Mesothelial cell of epicardium (in vitro differentiated cells): ENCODE data around the gene RREB1. TPM values are rescaled to one million over a fixed set of nuclear protein-coding genes. Genes with fewer than 3 reads are reported as not detected.

Source experiments
- DNase-seq, 2 experiments: peaks; one replicate each; pipeline ENCODE4 v3.0.0; 2021; ENCODE audit warnings: low spot score in 2 of 2; ENCODE audit not compliant: unreplicated experiment in 2 of 2
- H3K27ac Mint-ChIP-seq: 2 replicates; pipeline ENCODE4 v1.8.0; 2021; ENCODE audit warnings: mixed read lengths
- H3K27me3 Mint-ChIP-seq: 2 replicates; pipeline ENCODE4 v1.8.0; 2021; ENCODE audit warnings: low read depth, mixed read lengths
- H3K36me3 Mint-ChIP-seq: 2 replicates; pipeline ENCODE4 v1.8.0; 2021; ENCODE audit warnings: mixed read lengths
- H3K4me1 Mint-ChIP-seq: 2 replicates; pipeline ENCODE4 v1.8.0; 2021; ENCODE audit warnings: mixed read lengths
- H3K4me3 Mint-ChIP-seq: 2 replicates; pipeline ENCODE4 v1.8.0; 2021; ENCODE audit warnings: mild to moderate bottlenecking, moderate library complexity, mixed read lengths
- H3K9me3 Mint-ChIP-seq: 2 replicates; pipeline ENCODE4 v1.8.0; 2021; ENCODE audit warnings: mixed read lengths
- CTCF ChIP-seq: fragments of 200-600 bp; sonication (generic); IDR thresholded peaks from one replicate; pipeline ENCODE4 v1.5.0; 2021; ENCODE audit warnings: antibody characterized with exemption; ENCODE audit not compliant: unreplicated experiment
- total RNA-seq: library from RNA; stranded (reverse); gene quantifications from 3 replicates; pipeline ENCODE4 v1.2.1, GENCODE V29; 2021

The RREB1 gene
- total RNA-seq, 1 donor from 2014 or later, result 55.4 TPM

GRCh38 chr6:7196019-7196402 is 88.2 kb downstream of the RREB1 start:
- Mint-ChIP-seq H3K27me3 (no peaks in the 10 kb centered on the region), H3K4me1 (peaks cover 22% of the 10 kb centered on the region), H3K4me3 (no peak overlapping the region), H3K36me3 (peaks cover 23% of the 10 kb centered on the region), H3K27ac (peak overlapping the region; percentile 89), H3K9me3 (no peaks in the 10 kb centered on the region)
- TF ChIP-seq CTCF, result no peak
- no peak for DNase-seq

- DNase-seq, result no peak
- H3K4me3 Mint-ChIP-seq, result no peak overlapping the region
- no peaks in the 10 kb centered on the region for H3K27me3 Mint-ChIP-seq
- H3K4me1 Mint-ChIP-seq, result peaks cover 27% of the 10 kb centered on the region
- peaks cover 17% of the 10 kb centered on the region for H3K36me3 Mint-ChIP-seq
- H3K9me3 Mint-ChIP-seq, result no peaks in the 10 kb centered on the region
- TF ChIP-seq CTCF, result no peak
- H3K27ac Mint-ChIP-seq, result no peak overlapping the region
Observed at GRCh38 chr6:7196685-7197283, 89.0 kb downstream of the RREB1 start.

- DNase-seq, result no peak
- no peaks in the 10 kb centered on the region for H3K27me3 Mint-ChIP-seq
- H3K27ac Mint-ChIP-seq, result no peak overlapping the region
- no peak for TF ChIP-seq CTCF
- H3K4me3 Mint-ChIP-seq, result no peak overlapping the region
- H3K9me3 Mint-ChIP-seq, result no peaks in the 10 kb centered on the region
- peaks cover 18% of the 10 kb centered on the region for H3K36me3 Mint-ChIP-seq
- H3K4me1 Mint-ChIP-seq, result peaks cover 30% of the 10 kb centered on the region
Observed at GRCh38 chr6:7197747-7198146, 90.0 kb downstream of the RREB1 start.

GRCh38 chr6:7198833-7199800 is 91.4 kb downstream of the RREB1 start:
- no peaks in the 10 kb centered on the region for H3K27me3 Mint-ChIP-seq
- no peak for DNase-seq
- H3K9me3 Mint-ChIP-seq, result no peaks in the 10 kb centered on the region
- peak overlapping the region; percentile 67 for H3K27ac Mint-ChIP-seq
- no peak overlapping the region for H3K4me3 Mint-ChIP-seq
- H3K36me3 Mint-ChIP-seq, result peaks cover 14% of the 10 kb centered on the region
- no peak for TF ChIP-seq CTCF
- H3K4me1 Mint-ChIP-seq, result peaks cover 30% of the 10 kb centered on the region

DNA sequence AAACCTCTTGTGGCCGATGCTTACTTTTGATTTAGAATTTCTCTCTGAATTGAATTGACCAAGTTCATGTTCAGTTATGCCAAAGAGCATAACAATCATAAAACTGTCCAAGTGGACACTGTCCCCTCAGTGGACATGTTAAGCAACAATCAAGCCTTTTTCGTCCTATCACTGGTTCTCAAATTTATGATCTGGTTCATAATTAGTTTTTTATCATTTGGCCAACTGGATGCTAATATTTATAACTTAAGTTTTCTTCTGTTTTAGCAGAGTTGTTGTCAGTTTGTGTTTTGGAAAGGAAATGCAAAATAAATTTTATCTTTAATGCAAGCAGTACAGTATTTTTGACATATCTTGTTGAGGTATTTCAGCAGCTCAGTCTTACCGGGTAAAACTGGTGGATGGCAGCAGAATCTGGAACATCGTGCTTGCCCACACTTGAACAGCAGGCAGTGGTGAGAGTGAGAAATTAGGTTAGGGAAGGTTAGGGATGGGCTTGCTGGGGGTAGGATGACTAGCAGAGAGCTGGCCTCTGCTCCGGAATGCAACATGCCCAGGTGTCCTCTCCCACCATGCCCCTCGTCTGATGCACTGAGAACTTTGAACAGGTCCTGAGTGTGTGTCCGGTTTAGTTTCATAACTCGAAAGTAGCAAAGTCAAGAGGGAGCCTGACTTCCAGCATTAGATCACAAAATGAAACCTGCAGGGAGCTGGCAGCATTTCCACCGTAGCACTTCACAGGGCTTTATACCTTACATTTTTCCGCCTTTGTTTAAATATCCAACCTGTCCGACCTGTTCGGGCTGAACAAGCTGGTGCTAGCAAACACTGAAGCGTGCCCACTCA is 93.1 kb downstream of the RREB1 start:
- H3K4me3 Mint-ChIP-seq, result no peak overlapping the region
- H3K36me3 Mint-ChIP-seq, result peaks cover 22% of the 10 kb centered on the region
- no peak for TF ChIP-seq CTCF
- DNase-seq, result no peak
- H3K4me1 Mint-ChIP-seq, result peaks cover 19% of the 10 kb centered on the region
- no peaks in the 10 kb centered on the region for H3K9me3 Mint-ChIP-seq
- H3K27me3 Mint-ChIP-seq, result no peaks in the 10 kb centered on the region
- peak overlapping the region; percentile 95 for H3K27ac Mint-ChIP-seq
